GM12891 (cell line): ENCODE measurements around the gene PTCD3.

Source experiments
- DNase-seq: peaks from one replicate; pipeline ENCODE4 v3.0.0; 2011; ENCODE audit warnings: low spot score; ENCODE audit not compliant: insufficient read length
- FAIRE-seq: peaks from 2 replicates; lab custom pipeline; 2011; peaks lifted over from hg19 to GRCh38; lab: Jason Lieb, UNC
- PAX5 ChIP-seq: IDR thresholded peaks from 2 replicates; pipeline ENCODE4 v1.6.1; 2011; ENCODE audit warnings: low read length, moderate library complexity, mild to moderate bottlenecking; ENCODE audit not compliant: insufficient read depth, severe bottlenecking
- POLR2A ChIP-seq: IDR thresholded peaks from 2 replicates; pipeline ENCODE4 v1.6.1; 2011; ENCODE audit warnings: low read depth, low read length, control low read depth
- POLR2AphosphoS5 ChIP-seq: IDR thresholded peaks from 2 replicates; pipeline ENCODE4 v1.6.1; 2011; ENCODE audit warnings: low read depth, low read length, control low read depth
- POU2F2 ChIP-seq: IDR thresholded peaks from 2 replicates; pipeline ENCODE4 v1.6.1; 2011; ENCODE audit warnings: low read depth, mild to moderate bottlenecking, control low read depth, low read length, moderate library complexity
- SPI1 ChIP-seq: IDR thresholded peaks from 2 replicates; pipeline ENCODE4 v1.6.1; 2011; ENCODE audit warnings: low read depth, low read length, control low read depth
- TAF1 ChIP-seq: IDR thresholded peaks from 2 replicates; pipeline ENCODE4 v1.6.1; 2011; ENCODE audit warnings: low read depth, low read length, control low read depth

The PTCD3 gene

GRCh38 chr2:86142436-86143257 is 36.6 kb downstream of the PTCD3 start:
- DNase-seq (no peak), FAIRE-seq (no peak)
- TF ChIP-seq POLR2AphosphoS5 (no peak), TAF1 (no peak), POLR2A (no peak), POU2F2 (no peak), PAX5 (no peak), SPI1 (no peak)

GRCh38 chr2:86143307-86143706 is 37.3 kb downstream of the PTCD3 start:
- FAIRE-seq = no peak

GRCh38 chr2:86143926-86144685 is 38.1 kb downstream of the PTCD3 start:
- FAIRE-seq (no peak), DNase-seq (no peak)
- TF ChIP-seq SPI1 (no peak), TAF1 (no peak), PAX5 (no peak), POLR2AphosphoS5 (peak; percentile 41)

More at GRCh38 chr2:86143307-86143706, 37.3 kb downstream of the PTCD3 start:
- DNase-seq = no peak
- no peak for TF ChIP-seq POLR2AphosphoS5
- no peak for TF ChIP-seq PAX5
- no peak for TF ChIP-seq TAF1
- TF ChIP-seq SPI1 = no peak
- no peak for TF ChIP-seq POLR2A
- no peak for TF ChIP-seq POU2F2

- TF ChIP-seq PAX5 = no peak
- no peak for TF ChIP-seq POLR2A
- TF ChIP-seq POLR2AphosphoS5 = no peak
- TF ChIP-seq TAF1 = no peak
- TF ChIP-seq SPI1 = no peak
- no peak for TF ChIP-seq POU2F2
- FAIRE-seq (no peak), DNase-seq (no peak)
Observed at GRCh38 chr2:86147793-86148192, 41.8 kb downstream of the PTCD3 start.

GRCh38 chr2:86150502-86150901 is 44.5 kb downstream of the PTCD3 start:
- FAIRE-seq = no peak
- TF ChIP-seq SPI1 (no peak), POU2F2 (no peak), POLR2AphosphoS5 (no peak), POLR2A (no peak), TAF1 (no peak), PAX5 (no peak)
- no peak for DNase-seq

GRCh38 chr2:86157009-86157556 is 51.0 kb downstream of the PTCD3 start:
- FAIRE-seq (no peak), DNase-seq (no peak)
- TF ChIP-seq PAX5 (no peak), SPI1 (no peak), POU2F2 (no peak), TAF1 (no peak), POLR2A (no peak), POLR2AphosphoS5 (no peak)

- DNase-seq = no peak
- no peak for FAIRE-seq
- TF ChIP-seq SPI1 = no peak
- TF ChIP-seq POU2F2 = no peak
- no peak for TF ChIP-seq POLR2AphosphoS5
- TF ChIP-seq TAF1 = no peak
- TF ChIP-seq POLR2A = no peak
- no peak for TF ChIP-seq PAX5
Observed at GRCh38 chr2:86158286-86158685, 52.3 kb downstream of the PTCD3 start.

GRCh38 chr2:86160156-86160952 is 54.3 kb downstream of the PTCD3 start:
- FAIRE-seq = no peak
- TF ChIP-seq SPI1 (no peak), POLR2A (no peak), POU2F2 (no peak), PAX5 (no peak), TAF1 (no peak), POLR2AphosphoS5 (no peak)

GRCh38 chr2:86170449-86170848 is 64.4 kb downstream of the PTCD3 start:
- DNase-seq (no peak), FAIRE-seq (no peak)
- TF ChIP-seq POU2F2 (no peak), TAF1 (no peak), POLR2A (no peak), SPI1 (no peak), PAX5 (no peak)

More at GRCh38 chr2:86160156-86160952, 54.3 kb downstream of the PTCD3 start:
- no peak for DNase-seq
